PFSK-1 (cell line): ENCODE measurements around the gene ASGR1.

Experiments used
- FOXP2 ChIP-seq: optimal IDR thresholded peaks from 2 replicates; pipeline ENCODE3; 2011; ENCODE audit warnings: borderline replicate concordance, control low read depth, inconsistent platforms; ENCODE audit not compliant: insufficient read depth; ENCODE audit errors: extremely low read length, extremely low read depth
- POLR2AphosphoS5 ChIP-seq: IDR thresholded peaks from 2 replicates; pipeline ENCODE4 v1.6.1; 2012; ENCODE audit warnings: low read depth, mild to moderate bottlenecking, control low read depth, low read length, moderate library complexity
- REST ChIP-seq, 2 experiments: IDR thresholded peaks; 2 replicates each; pipeline versions ENCODE4 v1.6.1 to v1.8.0; 2011 to 2012; ENCODE audit warnings: low read depth in 2 of 2, low read length in 2 of 2, control low read depth in 1 of 2, inconsistent platforms in 1 of 2, mild to moderate bottlenecking in 1 of 2, moderate library complexity in 1 of 2; ENCODE audit not compliant: insufficient read depth in 1 of 2
- SIN3A ChIP-seq: IDR thresholded peaks from 2 replicates; pipeline ENCODE4 v1.6.1; 2012; ENCODE audit warnings: mild to moderate bottlenecking, low read length, moderate library complexity, borderline replicate concordance; ENCODE audit not compliant: insufficient read depth
- TAF1 ChIP-seq: IDR thresholded peaks from 2 replicates; pipeline ENCODE4 v1.6.1; 2012; ENCODE audit warnings: low read length, control low read depth, borderline replicate concordance; ENCODE audit not compliant: insufficient read depth

Gene ASGR1

GRCh38 chr17:7132511-7133094 lies 46.6 kb downstream of the ASGR1 start:
- TF ChIP-seq TAF1 (no peak), SIN3A (no peak), FOXP2 (no peak), POLR2AphosphoS5 (no peak), REST (IDR thresholded peaks at IDR 0.05; ENCODE audit: insufficient read depth in 1 of 2, low read depth in 2 of 2, low read length in 2 of 2) (no peak)

GRCh38 chr17:7131423-7131791 lies 47.8 kb downstream of the ASGR1 start:
- TF ChIP-seq SIN3A: no peak
- TF ChIP-seq REST (IDR thresholded peaks at IDR 0.05; ENCODE audit: insufficient read depth in 1 of 2, low read depth in 2 of 2, low read length in 2 of 2): no peak
- no peak for TF ChIP-seq TAF1
- TF ChIP-seq POLR2AphosphoS5: no peak
- TF ChIP-seq FOXP2: no peak

- TF ChIP-seq SIN3A (0 out of 2 replicates have a peak, but pooled peaks have one; percentile 28), FOXP2 (peak; percentile 80), REST (IDR thresholded peaks at IDR 0.05; ENCODE audit: insufficient read depth in 1 of 2, low read depth in 2 of 2, low read length in 2 of 2) (peak in 1 of 2 experiments; percentile 41; a peak in 1 of 4 replicates), POLR2AphosphoS5 (no peak), TAF1 (no peak)
Observed at GRCh38 chr17:7130621-7131422, 48.3 kb downstream of the ASGR1 start.

- TF ChIP-seq SIN3A: no peak
- TF ChIP-seq FOXP2: no peak
- TF ChIP-seq POLR2AphosphoS5: no peak
- no peak for TF ChIP-seq REST (IDR thresholded peaks at IDR 0.05; ENCODE audit: insufficient read depth in 1 of 2, low read depth in 2 of 2, low read length in 2 of 2)
- no peak for TF ChIP-seq TAF1
Observed at GRCh38 chr17:7129311-7129710, 49.9 kb downstream of the ASGR1 start.
